NCI-H146 treated with DMSO at 0.1 percent for 48 hours (cell line): ENCODE measurements around the gene RAMP2.
A peak's percentile ranks its signal among the peaks of the same experiment; 100 is the strongest.
"Not testable (repeated sequence)": the region's sequence is repeated elsewhere in the genome, so short reads cannot be mapped to it uniquely, and the experiment has no call there.

Source experiments
- DNase-seq: peaks from one replicate; lab custom pipeline; 2025; ENCODE audit not compliant: unreplicated experiment; lab: John Stamatoyannopoulos, UW

The RAMP2 gene

DNA sequence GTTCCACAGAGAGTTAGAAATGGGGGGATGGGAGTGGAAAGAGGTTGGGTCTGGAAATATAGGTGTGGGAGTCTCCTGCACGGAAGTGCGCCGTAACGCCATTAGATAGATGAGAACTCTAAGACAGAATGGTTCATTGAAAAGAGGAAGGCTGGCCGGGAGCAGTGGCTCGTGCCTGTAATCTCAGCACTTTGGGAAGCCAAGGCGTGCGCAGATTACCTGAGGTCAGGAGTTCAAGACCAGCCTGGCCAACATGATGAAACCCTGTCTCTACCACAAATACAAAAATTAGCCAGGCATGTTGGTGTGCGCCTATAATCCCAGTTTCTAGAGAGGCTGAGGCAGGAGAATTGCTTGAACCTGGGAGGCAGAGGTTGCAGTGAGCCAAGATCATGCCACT, 7.0 kb downstream of the RAMP2 start:
- not testable (repeated sequence) for DNase-seq

DNA sequence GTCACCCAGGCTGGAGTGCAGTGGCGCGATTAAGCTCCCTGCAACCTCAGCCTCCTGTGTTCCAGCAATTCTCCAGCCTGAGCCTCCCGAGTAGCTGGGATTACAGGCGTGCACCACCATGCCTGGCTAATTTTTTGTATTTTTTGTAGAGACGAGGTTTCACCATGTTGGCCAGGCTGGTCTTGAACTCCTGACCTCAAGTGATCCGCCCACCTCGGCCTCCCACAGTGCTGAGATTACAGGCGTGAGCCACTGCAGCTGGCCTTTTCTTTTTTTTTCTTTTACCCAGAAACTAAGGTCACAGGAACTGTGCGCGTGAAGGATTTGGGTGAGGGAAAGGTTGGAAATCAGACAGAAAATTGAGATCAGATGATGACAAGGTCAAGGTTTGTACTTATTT, 8.9 kb downstream of the RAMP2 start:
- not testable (repeated sequence) for DNase-seq

DNA sequence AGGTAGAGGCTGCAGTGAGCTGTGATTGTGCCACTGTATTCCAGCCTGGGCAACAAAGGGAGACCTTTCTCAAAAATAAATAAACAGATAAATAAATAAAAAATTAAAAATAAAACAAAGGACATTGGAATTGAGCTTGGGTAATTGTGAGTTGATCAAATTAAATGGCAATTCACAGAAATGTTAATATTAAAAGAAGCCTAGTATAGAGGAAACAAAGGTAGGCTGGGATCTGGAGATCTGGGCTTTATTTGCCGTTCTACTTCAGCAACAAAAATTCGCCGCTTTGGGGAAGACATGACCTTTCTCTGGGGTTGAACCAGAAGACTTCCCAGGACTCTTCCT, 11.9 kb downstream of the RAMP2 start:
- DNase-seq = no peak

DNA sequence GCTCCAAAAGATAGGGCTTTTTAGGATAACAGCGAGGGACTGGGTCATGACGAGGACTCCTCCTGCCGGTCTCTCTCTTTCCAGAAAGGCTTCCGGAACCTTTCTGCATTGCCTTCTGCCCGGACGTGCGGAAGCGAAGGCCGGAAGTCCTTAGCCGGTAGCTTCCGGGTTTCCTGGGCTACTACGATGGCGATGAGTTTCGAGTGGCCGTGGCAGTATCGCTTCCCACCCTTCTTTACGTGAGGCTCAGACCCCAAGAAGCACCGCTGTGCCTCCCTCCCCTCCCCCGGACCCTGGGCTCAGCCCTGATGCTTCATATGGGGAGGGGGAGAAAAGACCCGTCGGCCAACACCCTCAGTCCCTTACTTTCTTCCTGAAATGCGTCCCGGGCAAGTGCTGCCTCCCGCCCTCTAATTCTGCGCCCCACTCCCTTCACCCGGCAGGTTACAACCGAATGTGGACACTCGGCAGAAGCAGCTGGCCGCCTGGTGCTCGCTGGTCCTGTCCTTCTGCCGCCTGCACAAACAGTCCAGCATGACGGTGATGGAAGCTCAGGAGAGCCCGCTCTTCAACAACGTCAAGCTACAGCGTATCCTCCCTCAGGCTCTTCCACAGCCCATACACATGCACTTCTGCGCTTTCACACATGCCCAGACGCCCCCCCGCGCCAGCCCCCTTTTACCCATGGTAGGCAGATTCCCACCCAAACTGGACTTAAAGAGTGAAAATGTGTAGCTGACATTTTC, 12.4 kb downstream of the RAMP2 start, which contains the start of gene VPS25:
TSS of gene VPS25 (plus strand) at position 160 of the 746 bp plus-strand sequence. CDS start at position 187, 27 bp downstream.
- DNase-seq = peak; percentile 69

DNA sequence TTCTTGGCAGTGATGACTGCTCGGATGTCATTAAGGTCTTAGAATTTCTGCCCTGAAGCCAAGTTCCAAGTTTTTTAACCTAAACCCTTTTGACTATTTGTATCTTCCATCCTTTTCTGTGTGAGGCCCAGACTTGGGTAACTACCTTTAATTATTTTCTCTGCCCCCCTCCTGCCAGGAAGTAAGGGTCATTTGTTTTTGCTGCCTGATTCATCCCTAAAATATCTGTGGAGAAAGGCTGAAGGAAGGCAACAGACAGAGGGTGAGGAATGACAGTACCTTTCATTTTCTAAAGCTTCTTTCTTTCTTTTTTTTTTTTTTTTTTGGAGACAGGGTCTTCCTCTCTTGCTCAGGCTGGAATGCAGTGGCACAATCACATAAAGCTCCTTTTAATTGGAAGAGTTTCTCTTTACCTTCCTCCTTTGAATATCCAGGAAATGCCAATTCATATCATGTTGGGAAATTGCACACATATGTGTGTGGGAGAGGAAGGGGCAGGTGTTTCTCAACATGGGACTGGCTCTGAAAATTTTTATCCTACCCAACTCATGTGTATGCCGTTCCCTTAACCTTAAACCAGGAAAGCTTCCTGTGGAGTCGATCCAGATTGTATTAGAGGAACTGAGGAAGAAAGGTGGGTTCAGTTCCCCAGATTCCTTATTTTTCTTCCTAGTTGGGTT, 13.2 kb downstream of the RAMP2 start:
- no peak for DNase-seq

DNA sequence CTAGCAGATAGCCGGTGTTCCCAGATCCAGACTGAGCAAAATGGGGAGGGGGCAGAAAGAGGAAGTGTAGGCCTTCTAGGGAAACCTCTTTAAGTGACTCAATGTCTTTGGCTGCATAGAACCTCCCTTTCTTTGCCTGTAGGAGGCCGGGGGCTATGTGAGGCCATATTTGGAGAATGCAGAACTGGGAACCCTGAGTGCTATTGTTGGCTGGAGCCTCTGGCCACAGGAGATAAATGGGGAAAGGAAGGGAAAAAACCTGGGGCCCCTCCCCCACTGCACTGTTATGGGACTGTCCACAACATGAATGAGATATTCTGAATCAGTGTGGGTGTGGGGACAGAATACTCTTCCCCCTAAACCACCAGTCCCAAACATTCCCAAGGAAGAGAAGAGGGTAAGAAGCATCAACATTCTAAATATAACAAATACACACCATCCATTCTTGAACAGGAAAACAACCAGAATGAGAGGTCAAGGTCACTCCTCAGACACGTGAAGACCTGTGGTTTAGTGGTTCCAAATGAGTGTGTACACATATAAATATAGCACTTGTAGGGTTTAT, 14.6 kb downstream of the RAMP2 start:
- DNase-seq = no peak

DNA sequence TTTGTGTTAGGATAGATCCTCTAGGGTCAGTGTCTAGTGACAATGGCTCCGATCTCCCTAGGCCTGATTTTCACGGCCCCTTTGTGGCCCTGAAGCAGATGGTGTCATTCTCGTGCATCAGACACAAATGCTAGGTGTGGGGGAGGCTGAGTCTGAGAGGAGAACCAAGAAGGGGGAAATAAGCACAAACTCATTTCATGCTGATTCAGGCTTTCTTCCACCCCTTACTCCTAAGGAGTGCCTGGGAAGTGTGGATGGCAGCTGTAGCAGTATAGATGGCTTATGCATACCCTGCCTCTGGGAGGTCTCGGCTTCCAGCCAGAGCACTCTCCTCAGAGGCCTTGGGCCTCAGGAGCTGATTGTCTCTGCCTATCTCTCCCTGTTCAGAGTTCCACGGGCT, 17.5 kb downstream of the RAMP2 start:
- no peak for DNase-seq

DNA sequence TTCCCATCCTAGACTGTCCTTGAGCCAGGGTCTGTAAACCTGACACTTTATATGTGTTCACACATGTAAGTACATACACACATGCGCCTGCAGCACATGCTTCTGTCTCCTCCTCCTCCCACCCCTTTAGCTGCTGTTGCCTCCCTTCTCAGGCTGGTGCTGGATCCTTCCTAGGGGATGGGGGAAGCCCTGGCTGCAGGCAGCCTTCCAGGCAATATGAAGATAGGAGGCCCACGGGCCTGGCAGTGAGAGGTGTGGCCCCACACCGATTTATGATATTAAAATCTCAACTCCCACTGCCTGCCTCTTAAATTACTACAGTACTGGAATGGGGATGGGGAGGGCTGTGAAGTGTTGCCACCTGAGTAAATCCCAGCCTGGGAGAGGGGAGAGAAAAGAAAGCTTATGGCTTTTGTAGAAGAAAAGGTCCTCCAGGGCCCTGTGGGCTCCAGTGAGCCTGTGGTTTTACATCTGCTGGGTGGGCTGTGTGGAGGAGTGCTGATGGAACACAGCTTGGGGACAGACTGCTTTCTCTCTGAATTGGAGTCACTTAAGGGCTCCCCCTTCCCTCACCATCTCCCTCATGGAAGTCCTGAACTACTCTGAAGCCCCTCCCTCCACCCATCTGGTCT, 18.4 kb downstream of the RAMP2 start:
- no peak for DNase-seq

DNA sequence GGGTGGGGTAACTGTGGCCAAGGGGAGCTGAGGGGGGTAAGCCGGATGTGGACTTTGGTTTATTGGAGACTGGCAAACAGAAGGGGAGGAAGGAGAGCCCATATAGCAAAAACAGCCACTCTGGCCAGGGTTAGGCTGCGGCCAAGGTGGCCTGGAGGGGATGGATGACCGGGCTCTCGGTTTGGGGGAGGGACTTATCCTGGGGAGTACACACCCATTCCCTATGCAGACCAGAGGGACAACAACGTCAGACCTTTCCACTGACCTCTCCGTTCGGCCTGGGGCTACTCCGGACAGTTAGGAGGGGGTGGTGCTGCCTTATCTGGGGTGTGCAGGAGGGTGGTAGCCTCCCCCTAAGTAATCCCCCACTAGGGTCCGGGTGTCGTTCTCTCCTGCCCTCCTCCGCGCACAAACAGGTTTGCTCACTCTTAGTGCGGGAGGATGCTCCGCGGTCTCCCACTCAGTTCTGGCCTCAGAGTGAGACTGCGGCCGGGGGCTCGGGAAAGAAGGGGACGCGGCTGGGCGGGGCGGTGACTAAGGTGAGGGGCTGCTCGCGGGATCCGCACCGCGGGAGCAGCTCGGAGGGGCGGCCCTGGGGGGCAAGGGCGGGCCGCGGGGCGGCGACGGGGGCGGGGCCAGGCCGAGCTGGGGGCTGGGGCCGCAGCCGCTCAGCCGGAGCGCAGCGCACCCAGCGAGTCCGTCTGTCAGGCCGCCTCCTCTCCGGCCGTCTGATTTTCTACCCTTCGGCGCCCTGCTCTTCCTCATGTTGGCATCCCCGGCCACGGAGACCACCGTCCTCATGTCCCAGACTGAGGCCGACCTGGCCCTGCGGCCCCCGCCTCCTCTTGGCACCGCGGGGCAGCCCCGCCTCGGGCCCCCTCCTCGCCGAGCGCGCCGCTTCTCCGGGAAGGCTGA, 19.2 kb downstream of the RAMP2 start, which contains the start of gene WNK4:
TSS of gene WNK4 (plus strand) at position 675 of the 915 bp plus-strand sequence. CDS start at position 764, 89 bp downstream.
- DNase-seq = no peak

DNA sequence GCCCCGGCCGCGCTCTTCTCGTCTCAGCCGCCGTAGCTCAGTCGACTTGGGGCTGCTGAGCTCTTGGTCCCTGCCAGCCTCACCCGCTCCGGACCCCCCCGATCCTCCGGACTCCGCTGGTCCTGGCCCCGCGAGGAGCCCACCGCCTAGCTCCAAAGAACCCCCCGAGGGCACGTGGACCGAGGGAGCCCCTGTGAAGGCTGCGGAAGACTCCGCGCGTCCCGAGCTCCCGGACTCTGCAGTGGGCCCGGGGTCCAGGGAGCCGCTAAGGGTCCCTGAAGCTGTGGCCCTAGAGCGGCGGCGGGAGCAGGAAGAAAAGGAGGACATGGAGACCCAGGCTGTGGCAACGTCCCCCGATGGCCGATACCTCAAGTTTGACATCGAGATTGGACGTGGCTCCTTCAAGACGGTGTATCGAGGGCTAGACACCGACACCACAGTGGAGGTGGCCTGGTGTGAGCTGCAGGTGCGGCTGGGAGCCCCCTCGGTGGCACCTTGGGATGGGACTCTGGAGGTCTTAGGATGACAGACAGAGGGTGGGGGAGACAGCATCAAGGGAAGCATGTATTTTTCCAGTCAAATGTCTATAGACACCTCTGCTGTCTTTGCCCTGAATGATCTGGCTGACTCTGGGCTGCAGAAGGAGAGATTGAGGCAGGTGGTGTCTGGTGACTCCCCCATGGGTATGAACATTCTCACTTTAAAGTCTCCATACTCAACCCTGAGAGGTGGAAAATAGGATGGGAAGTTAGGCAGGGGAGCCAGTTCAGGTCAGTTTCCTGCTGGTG, 20.0 kb downstream of the RAMP2 start:
- DNase-seq = no peak

DNA sequence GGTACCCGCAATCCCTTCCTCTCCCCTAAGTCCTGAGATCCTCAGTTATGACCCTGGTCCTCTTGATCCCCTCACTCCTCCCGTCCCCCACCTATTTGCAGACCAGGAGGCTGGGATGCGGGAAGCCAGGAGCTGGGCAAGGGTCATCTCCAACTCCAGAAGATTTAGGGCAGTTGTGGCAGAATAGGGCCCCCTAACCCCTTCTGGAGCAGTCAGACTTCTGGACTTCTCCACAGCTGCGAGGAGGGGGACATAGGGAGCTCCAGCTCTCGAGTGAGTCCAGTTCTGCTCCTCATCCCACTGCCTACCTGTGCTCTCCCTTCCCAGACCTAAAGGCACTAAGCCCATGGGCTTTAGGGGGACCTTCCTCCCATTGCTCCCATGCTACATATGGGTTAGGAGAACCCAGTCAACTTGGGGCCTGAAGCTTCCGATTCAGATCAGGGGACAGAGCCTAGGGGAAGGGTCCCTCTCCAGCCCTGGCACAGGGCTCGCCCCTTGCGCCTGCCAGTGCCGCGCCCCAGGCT, 20.7 kb downstream of the RAMP2 start:
- DNase-seq = no peak

DNA sequence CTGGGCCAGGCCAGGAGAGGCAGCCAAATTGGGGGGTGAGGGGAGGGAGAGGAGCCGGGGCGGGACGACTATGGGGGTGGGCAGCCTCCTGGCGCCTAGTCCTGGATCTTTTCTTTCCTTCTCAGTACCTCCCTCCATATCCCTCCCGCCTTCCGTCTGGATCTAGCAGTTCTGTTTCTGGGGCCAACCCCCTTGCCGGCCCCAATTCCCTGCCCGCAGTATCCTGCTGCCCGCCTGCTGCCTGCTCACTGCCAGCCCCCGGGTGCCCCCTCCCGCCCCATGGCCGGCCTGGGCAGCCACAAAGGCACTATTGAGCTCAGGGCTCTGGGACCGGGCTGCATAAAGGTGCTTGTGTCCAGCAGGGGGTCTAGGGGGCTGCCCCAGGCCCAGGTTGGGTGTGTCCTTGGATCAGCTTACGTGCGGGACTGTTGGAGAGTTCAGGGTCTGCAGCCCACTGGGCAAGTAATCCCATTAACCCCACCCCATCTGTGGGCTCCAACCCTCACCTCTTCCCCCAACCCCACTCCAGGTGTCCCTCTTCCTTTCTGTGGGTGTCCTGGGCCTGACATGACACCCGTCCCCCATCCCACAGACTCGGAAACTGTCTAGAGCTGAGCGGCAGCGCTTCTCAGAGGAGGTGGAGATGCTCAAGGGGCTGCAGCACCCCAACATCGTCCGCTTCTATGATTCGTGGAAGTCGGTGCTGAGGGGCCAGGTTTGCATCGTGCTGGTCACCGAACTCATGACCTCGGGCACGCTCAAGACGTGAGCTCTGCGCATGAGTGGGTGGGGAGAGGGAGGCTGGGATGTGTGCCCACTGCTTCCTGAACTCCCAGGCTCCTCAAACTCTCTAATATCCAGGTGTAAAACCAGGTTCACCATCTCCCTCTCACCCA, 21.4 kb downstream of the RAMP2 start:
- DNase-seq = no peak

DNA sequence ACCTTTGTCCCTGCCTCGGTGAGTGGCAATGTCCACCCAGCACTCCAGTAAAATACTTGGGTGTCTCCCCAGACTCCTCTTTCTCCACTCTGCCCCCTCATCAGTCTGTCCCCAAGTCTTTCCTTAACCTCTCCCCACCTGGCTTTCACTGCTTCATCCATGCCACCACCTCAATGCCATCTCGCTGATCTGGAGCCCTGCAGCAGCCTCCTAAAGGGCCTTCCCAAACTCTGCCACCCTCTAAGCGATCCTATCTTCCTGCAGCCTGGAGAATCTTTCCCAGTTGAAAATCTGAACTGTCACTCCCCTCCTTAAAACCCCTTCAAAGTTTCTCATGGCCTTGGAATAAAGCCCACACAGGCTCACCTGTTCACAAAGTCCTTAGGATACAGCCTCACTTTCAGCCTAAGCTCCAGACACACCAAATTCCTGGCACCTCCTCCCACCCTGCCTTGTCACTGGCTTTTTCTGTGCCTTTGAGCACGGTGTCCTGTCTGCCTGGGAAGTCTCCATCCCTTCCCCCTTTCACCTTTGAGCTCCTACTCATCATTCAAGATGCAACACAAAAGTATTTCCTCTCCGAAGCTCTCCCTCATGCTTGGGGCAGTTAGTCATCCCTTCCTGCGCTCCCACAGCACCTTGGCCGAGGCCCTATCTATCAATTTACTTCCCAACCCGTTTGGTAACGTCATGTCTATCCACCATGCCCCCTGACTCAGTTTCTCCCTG, 22.2 kb downstream of the RAMP2 start:
- DNase-seq = no peak

DNA sequence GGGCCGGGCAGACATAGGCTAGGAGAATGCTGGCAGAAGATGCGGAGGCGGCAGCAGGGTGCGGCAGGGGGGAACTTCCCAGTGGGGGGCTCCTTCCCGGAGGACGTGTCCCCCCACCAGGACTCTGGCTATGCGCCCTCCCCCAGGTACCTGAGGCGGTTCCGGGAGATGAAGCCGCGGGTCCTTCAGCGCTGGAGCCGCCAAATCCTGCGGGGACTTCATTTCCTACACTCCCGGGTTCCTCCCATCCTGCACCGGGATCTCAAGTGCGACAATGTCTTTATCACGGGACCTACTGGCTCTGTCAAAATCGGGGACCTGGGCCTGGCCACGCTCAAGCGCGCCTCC, 22.7 kb downstream of the RAMP2 start:
- no peak for DNase-seq

DNA sequence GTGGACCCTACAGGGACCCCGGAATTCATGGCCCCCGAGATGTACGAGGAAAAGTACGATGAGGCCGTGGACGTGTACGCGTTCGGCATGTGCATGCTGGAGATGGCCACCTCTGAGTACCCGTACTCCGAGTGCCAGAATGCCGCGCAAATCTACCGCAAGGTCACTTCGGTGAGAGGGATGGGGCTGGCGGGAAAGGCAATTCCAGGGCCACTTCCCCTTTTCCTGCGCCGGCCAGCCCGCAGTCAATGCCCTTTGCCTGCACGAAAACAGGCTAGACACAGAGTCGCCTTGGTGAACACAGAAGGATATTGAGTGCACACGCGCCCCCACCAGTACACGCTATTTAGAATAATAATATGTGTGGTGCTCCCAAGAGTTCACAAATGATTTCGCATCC, 23.4 kb downstream of the RAMP2 start:
- no peak for DNase-seq

DNA sequence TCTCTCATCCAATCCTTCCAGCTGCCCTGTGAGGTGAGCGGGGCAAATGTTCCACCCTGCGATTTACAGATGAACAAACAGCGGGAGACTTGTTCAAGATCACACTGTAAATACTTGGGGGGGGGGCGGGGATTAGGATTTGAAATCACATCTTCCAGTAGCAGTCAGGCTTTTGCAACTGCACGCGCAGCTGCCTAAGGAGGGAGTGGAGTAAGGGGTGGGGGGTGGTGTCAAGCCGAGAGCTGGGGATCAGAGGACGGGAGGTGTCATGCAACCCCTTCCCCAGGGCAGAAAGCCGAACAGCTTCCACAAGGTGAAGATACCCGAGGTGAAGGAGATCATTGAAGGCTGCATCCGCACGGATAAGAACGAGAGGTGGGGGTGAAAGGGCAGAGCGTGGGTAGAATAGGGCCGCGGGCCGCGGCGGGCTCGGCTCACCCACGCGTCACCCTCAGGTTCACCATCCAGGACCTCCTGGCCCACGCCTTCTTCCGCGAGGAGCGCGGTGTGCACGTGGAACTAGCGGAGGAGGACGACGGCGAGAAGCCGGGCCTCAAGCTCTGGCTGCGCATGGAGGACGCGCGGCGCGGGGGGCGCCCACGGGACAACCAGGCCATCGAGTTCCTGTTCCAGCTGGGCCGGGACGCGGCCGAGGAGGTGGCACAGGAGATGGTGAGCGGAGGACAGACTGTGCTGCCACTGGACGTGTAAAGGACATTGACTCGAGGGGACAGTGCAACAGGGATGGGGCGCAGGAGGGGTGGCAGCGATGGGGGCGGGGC, 24.0 kb downstream of the RAMP2 start:
- DNase-seq = no peak

DNA sequence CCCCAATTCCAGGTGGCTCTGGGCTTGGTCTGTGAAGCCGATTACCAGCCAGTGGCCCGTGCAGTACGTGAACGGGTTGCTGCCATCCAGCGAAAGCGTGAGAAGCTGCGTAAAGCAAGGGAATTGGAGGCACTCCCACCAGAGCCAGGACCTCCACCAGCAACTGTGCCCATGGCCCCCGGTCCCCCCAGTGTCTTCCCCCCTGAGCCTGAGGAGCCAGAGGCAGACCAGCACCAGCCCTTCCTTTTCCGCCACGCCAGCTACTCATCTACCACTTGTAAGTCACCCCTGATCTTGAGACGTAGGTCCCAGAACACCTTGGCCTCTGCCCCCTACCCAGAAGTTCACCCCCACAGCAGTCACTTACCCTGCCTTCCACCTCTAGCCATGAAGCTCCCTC, 26.2 kb downstream of the RAMP2 start:
- DNase-seq = no peak
